Measurements from ENCODE around the gene SNX1. TPM values are rescaled to one million over a fixed set of nuclear protein-coding genes. Genes with fewer than 3 reads are reported as not detected.

The SNX1 gene
- total and polyA plus RNA-seq, 2 donors (not counting 1 experiment from before 2014, with no cell fraction given): 42.9 to 95.7 TPM

GRCh38 chr15:64163659-64164362 lies 68.0 kb downstream of the SNX1 start:
- peak in 1 of 2 donors; percentile 17 for DNase-seq (ENCODE audit: low read depth in 2 of 2)
- H3K9me3 ChIP-seq (ENCODE audit: control insufficient read depth, insufficient read depth, low read depth, low read length): no peaks in the 10 kb centered on the region

GRCh38 chr15:64164436-64164835 lies 68.7 kb downstream of the SNX1 start:
- no peak overlapping the region for H3K9ac ChIP-seq (ENCODE audit: insufficient read depth, low read length)
- H3K9me3 ChIP-seq (ENCODE audit: control insufficient read depth, insufficient read depth, low read depth, low read length): no peaks in the 10 kb centered on the region
- TF ChIP-seq, protein P1, sequence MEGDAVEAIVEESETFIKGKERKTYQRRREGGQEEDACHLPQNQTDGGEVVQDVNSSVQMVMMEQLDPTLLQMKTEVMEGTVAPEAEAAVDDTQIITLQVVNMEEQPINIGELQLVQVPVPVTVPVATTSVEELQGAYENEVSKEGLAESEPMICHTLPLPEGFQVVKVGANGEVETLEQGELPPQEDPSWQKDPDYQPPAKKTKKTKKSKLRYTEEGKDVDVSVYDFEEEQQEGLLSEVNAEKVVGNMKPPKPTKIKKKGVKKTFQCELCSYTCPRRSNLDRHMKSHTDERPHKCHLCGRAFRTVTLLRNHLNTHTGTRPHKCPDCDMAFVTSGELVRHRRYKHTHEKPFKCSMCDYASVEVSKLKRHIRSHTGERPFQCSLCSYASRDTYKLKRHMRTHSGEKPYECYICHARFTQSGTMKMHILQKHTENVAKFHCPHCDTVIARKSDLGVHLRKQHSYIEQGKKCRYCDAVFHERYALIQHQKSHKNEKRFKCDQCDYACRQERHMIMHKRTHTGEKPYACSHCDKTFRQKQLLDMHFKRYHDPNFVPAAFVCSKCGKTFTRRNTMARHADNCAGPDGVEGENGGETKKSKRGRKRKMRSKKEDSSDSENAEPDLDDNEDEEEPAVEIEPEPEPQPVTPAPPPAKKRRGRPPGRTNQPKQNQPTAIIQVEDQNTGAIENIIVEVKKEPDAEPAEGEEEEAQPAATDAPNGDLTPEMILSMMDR (conservative IDR thresholded peaks at IDR 0.05 in 1 of 2, IDR thresholded peaks at IDR 0.05 in 1 of 2; ENCODE audit: low read depth in 1 of 2, low read length in 2 of 2): no peak
- no peak for TF ChIP-seq EZH2 (IDR thresholded peaks at IDR 0.05; ENCODE audit: low read length, missing control alignments)
- H3K27me3 ChIP-seq (ENCODE audit: control insufficient read depth, insufficient read depth, low read length): no peaks in the 10 kb centered on the region
- H3K4me3 ChIP-seq (replicated peaks in 1 of 4; ENCODE audit: control extremely low read depth in 1 of 4, insufficient read depth in 1 of 4, low read depth in 3 of 4, low read length in 4 of 4): no peak overlapping the region
- H3K4me1 ChIP-seq (ENCODE audit: control insufficient read depth, extremely low read depth, insufficient read depth, low read length): peaks cover 2% of the 10 kb centered on the region
- H3K36me3 ChIP-seq (ENCODE audit: control insufficient read depth, insufficient read depth, low read length): peaks cover 8% of the 10 kb centered on the region
- DNase-seq (ENCODE audit: low read depth in 2 of 2): no peak
- no peak overlapping the region for H3K4me2 ChIP-seq (ENCODE audit: extremely low read depth, insufficient read depth, low read length)
- H3K27ac ChIP-seq (ENCODE audit: insufficient read depth, low read length): no peak overlapping the region
- peaks cover 28% of the 10 kb centered on the region for H3K79me2 ChIP-seq (ENCODE audit: control insufficient read depth, insufficient read depth, low read length)
- H2AFZ ChIP-seq (ENCODE audit: low read length): no peak overlapping the region
- H4K20me1 ChIP-seq (ENCODE audit: control insufficient read depth, extremely low read depth, insufficient read depth, low read length): no peaks in the 10 kb centered on the region

More at GRCh38 chr15:64163659-64164362, 68.0 kb downstream of the SNX1 start:
- Histone ChIP-seq H3K9ac (ENCODE audit: insufficient read depth, low read length) (peak overlapping the region; percentile 32), H2AFZ (ENCODE audit: low read length) (peak overlapping the region; percentile 97), H3K4me2 (ENCODE audit: extremely low read depth, insufficient read depth, low read length) (peak overlapping the region; percentile 81), H4K20me1 (ENCODE audit: control insufficient read depth, extremely low read depth, insufficient read depth, low read length) (no peaks in the 10 kb centered on the region), H3K4me3 (replicated peaks in 1 of 4; ENCODE audit: control extremely low read depth in 1 of 4, insufficient read depth in 1 of 4, low read depth in 3 of 4, low read length in 4 of 4) (peak overlapping the region; percentile 31 to 59 (median 48)), H3K79me2 (ENCODE audit: control insufficient read depth, insufficient read depth, low read length) (peaks cover 31% of the 10 kb centered on the region), H3K27ac (ENCODE audit: insufficient read depth, low read length) (peak overlapping the region; percentile 37), H3K36me3 (ENCODE audit: control insufficient read depth, insufficient read depth, low read length) (peaks cover 12% of the 10 kb centered on the region), H3K27me3 (ENCODE audit: control insufficient read depth, insufficient read depth, low read length) (no peaks in the 10 kb centered on the region), H3K4me1 (ENCODE audit: control insufficient read depth, extremely low read depth, insufficient read depth, low read length) (peaks cover 2% of the 10 kb centered on the region)
- TF ChIP-seq EZH2 (IDR thresholded peaks at IDR 0.05; ENCODE audit: low read length, missing control alignments): no peak
- TF ChIP-seq, protein P1 (conservative IDR thresholded peaks at IDR 0.05 in 1 of 2, IDR thresholded peaks at IDR 0.05 in 1 of 2; ENCODE audit: low read depth in 1 of 2, low read length in 2 of 2): no peak

- H3K36me3 ChIP-seq (ENCODE audit: control insufficient read depth, insufficient read depth, low read length): no peaks in the 10 kb centered on the region
- no peaks in the 10 kb centered on the region for H3K27me3 ChIP-seq (ENCODE audit: control insufficient read depth, insufficient read depth, low read length)
- H3K9me3 ChIP-seq (ENCODE audit: control insufficient read depth, insufficient read depth, low read depth, low read length): no peaks in the 10 kb centered on the region
- no peak overlapping the region for H2AFZ ChIP-seq (ENCODE audit: low read length)
- no peak overlapping the region for H3K27ac ChIP-seq (ENCODE audit: insufficient read depth, low read length)
- H4K20me1 ChIP-seq (ENCODE audit: control insufficient read depth, extremely low read depth, insufficient read depth, low read length): no peaks in the 10 kb centered on the region
- no peak overlapping the region for H3K4me3 ChIP-seq (replicated peaks in 1 of 4; ENCODE audit: control extremely low read depth in 1 of 4, insufficient read depth in 1 of 4, low read depth in 3 of 4, low read length in 4 of 4)
- no peak for DNase-seq (ENCODE audit: low read depth in 2 of 2)
- peaks cover 14% of the 10 kb centered on the region for H3K79me2 ChIP-seq (ENCODE audit: control insufficient read depth, insufficient read depth, low read length)
- H3K4me1 ChIP-seq (ENCODE audit: control insufficient read depth, extremely low read depth, insufficient read depth, low read length): peaks cover 2% of the 10 kb centered on the region
- H3K4me2 ChIP-seq (ENCODE audit: extremely low read depth, insufficient read depth, low read length): no peak overlapping the region
- no peak overlapping the region for H3K9ac ChIP-seq (ENCODE audit: insufficient read depth, low read length)
- no peak for TF ChIP-seq EZH2 (IDR thresholded peaks at IDR 0.05; ENCODE audit: low read length, missing control alignments)
- TF ChIP-seq, protein P1 (conservative IDR thresholded peaks at IDR 0.05 in 1 of 2, IDR thresholded peaks at IDR 0.05 in 1 of 2; ENCODE audit: low read depth in 1 of 2, low read length in 2 of 2): no peak
Measured at GRCh38 chr15:64166102-64166890, 70.5 kb downstream of the SNX1 start.
